ENCODE data around the gene ELL2. TPM values are rescaled to one million over a fixed set of nuclear protein-coding genes. Genes with fewer than 3 reads are reported as not detected.

Gene ELL2
- total RNA-seq, 6 experiments from 2014 or later = 74.3 to 96.4 (median 84.5) TPM

- intact Hi-C loops (cut with DNase I) = no loop called here
- DNase-seq = no peak
- H3K4me3 ChIP-seq = peak overlapping the region in 1 of 3 donors; percentile 5
- no peaks in the 10 kb centered on the region for H3K36me3 ChIP-seq
- TF ChIP-seq CTCF (IDR thresholded peaks at IDR 0.05) = no peak
- no peak for TF ChIP-seq POLR2A (IDR thresholded peaks at IDR 0.05)
- H3K27me3 ChIP-seq = no peaks in the 10 kb centered on the region
- H3K4me1 ChIP-seq = peaks cover 0 to 61% (median 11%) of the 10 kb centered on the region in 4 donors
- peak overlapping the region; percentile 100 for H3K27ac ChIP-seq
- no peak for ATAC-seq
- H3K9me3 ChIP-seq = no peaks in the 10 kb centered on the region
Observed at GRCh38 chr5:95956900-95957293, 4.8 kb downstream of the ELL2 start.

GRCh38 chr5:95956021-95956899, 5.4 kb downstream of the ELL2 start:
- DNase-seq (no peak), ATAC-seq (no peak)
- H3K27me3 ChIP-seq = no peaks in the 10 kb centered on the region
- H3K9me3 ChIP-seq = no peaks in the 10 kb centered on the region
- intact Hi-C loops (cut with DNase I) = no loop called here
- TF ChIP-seq POLR2A (IDR thresholded peaks at IDR 0.05) = no peak
- TF ChIP-seq CTCF (IDR thresholded peaks at IDR 0.05) = no peak
- no peaks in the 10 kb centered on the region for H3K36me3 ChIP-seq
- peak overlapping the region; percentile 3 to 100 (median 100) for H3K27ac ChIP-seq
- H3K4me3 ChIP-seq = no peak overlapping the region
- WGBS (ENCODE audit: insufficient coverage, low coverage, low lambda C conversion rate, missing lambda C conversion rate) = 17% methylated on average over 2 of the region's 2 CpGs
- peaks cover 0 to 61% (median 11%) of the 10 kb centered on the region in 4 donors for H3K4me1 ChIP-seq

GRCh38 chr5:95954716-95955115, 6.9 kb downstream of the ELL2 start:
- intact Hi-C loops (cut with DNase I) = no loop called here

GRCh38 chr5:95953021-95953702, 8.5 kb downstream of the ELL2 start:
- no peak overlapping the region for H3K27ac ChIP-seq
- TF ChIP-seq CTCF (IDR thresholded peaks at IDR 0.05) (no peak), POLR2A (IDR thresholded peaks at IDR 0.05) (no peak)
- ATAC-seq (peak in 1 of 4 donors; percentile 1), DNase-seq (no peak)
- peaks cover 0 to 72% (median 20%) of the 10 kb centered on the region in 4 donors for H3K4me1 ChIP-seq
- no peak overlapping the region for H3K4me3 ChIP-seq
- no peaks in the 10 kb centered on the region for H3K27me3 ChIP-seq
- no peaks in the 10 kb centered on the region for H3K36me3 ChIP-seq
- intact Hi-C loops (cut with DNase I) = no loop called here
- WGBS (ENCODE audit: insufficient coverage, low coverage, low lambda C conversion rate, missing lambda C conversion rate) = 65% methylated on average over 5 of the region's 5 CpGs
- H3K9me3 ChIP-seq = no peaks in the 10 kb centered on the region

More at GRCh38 chr5:95954716-95955115, 6.9 kb downstream of the ELL2 start:
- ATAC-seq = no peak
- Histone ChIP-seq H3K4me3 (no peak overlapping the region), H3K27ac (no peak overlapping the region), H3K36me3 (no peaks in the 10 kb centered on the region), H3K9me3 (no peaks in the 10 kb centered on the region), H3K4me1 (peaks cover 0 to 68% (median 15%) of the 10 kb centered on the region in 4 donors), H3K27me3 (no peaks in the 10 kb centered on the region)
- 92% methylated on average over 3 of the region's 3 CpGs for WGBS (ENCODE audit: insufficient coverage, low coverage, low lambda C conversion rate, missing lambda C conversion rate)
- TF ChIP-seq CTCF (IDR thresholded peaks at IDR 0.05) = no peak
- peak; percentile 25 for TF ChIP-seq POLR2A (IDR thresholded peaks at IDR 0.05)
- DNase-seq = no peak
